HG02763 (cell line): Measurements from ENCODE around the gene OR11A1.

Experiments used
- ATAC-seq: cut with Tn5 transposase; IDR thresholded peaks from one replicate; pipeline ENCODE4 v1.9.1; 2021; ENCODE audit warnings: mild to moderate bottlenecking, moderate library complexity; ENCODE audit not compliant: unreplicated experiment

Gene OR11A1

DNA sequence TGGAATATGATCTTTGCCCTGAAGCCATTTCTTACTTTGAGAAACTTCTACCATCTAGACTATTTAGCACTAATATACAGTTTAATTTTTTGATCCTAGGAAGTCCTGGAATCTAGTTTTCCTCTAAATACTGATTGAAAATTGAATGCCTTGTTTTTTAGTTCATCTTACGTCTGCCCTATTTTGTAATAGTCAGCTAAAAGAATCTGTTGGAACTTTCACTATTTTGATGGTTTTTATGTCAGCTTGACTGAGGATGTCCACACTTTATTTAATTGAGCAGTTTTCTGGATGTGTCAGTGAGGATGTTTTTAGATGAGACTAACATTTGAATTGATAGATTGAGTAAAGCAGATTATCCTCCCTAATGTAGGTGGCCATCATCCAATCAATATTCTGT, 53.1 kb downstream of the OR11A1 start:
- no peak for ATAC-seq

GRCh38 chr6:29399525-29399924, 57.3 kb downstream of the OR11A1 start:
- ATAC-seq, result no peak

GRCh38 chr6:29395331-29395730, 61.5 kb downstream of the OR11A1 start, which contains the start of gene OR12D2:
Gene OR12D2 (plus strand): TSS chr6:29395631. CDS start chr6:29396700, 1,069 bp downstream.
- no peak for ATAC-seq

- no peak for ATAC-seq
These were observed 68.3 kb downstream of the OR11A1 start for GRCh38 chr6:29388533-29388932.

DNA sequence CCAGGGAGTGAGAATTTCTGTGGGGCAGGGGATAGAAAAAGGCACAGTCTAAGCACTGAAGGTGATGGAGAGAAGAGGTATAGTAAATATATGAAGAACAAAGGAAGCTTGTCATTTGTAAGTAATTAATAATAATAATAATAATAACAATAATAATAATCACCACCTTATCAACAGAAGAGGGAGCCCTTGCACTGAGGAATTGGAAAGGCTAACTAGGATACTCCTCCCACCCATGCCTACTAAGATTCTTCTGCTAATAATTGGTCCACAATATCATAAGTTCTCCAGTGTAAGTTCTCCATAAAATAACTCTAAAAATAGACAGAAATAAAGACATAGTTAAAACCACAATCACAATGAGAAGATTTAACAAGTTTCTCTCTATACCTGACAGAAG, 80.9 kb downstream of the OR11A1 start:
- ATAC-seq, result no peak
